Transverse colon (tissue), 4 donors: ENCODE results near the gene LIFR.

Experiments used
- EP300 ChIP-seq: sonication (generic); formaldehyde crosslinking; IDR thresholded peaks from one replicate; pipeline ENCODE4 v1.6.1; 2017; ENCODE audit warnings: antibody characterized with exemption, low read depth
- POLR2A ChIP-seq: fragments of 450-650 bp; IDR thresholded peaks from one replicate; pipeline ENCODE4 v1.6.1; 2016; ENCODE audit warnings: antibody characterized with exemption, mild to moderate bottlenecking, moderate library complexity
- POLR2AphosphoS5 ChIP-seq, 3 donors: sonication (generic); formaldehyde crosslinking; IDR thresholded peaks; one replicate each; pipeline ENCODE4 v1.6.1; 2016; ENCODE audit warnings: antibody characterized with exemption in 3 of 3
- TF ChIP-seq, protein P1 (sequence below), 5 experiments: fragments of 200-600 bp in 3 of 5; fragments of 450-650 bp in 2 of 5; sonication (generic) in 3 of 5; IDR thresholded peaks; 1 replicate in 2 of 5; 2 replicates in 3 of 5; pipeline ENCODE4 v1.5.1; 2016 to 2017; ENCODE audit warnings: antibody characterized with exemption in 5 of 5, inconsistent platforms in 3 of 5, mild to moderate bottlenecking in 2 of 5, moderate library complexity in 1 of 5

DNA sequence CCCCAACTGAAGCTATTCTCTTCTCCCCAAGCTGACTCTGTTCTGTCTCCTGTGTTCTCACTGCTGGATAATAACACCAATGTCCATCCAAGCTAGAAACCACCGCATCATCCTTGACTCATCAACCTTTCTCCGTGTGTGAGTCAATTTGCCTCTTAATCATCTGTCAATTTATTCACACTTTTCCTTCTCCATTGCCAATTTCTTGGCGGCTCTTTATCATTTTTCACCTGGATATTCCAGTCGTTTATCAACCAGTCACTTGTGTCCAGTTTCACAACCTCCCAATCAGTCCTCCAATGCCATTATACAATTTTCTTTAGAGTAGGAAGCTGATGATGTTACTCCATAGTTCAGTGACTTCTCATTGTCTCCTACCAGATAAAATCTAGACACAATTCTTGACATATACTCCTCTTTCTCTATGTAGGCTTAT lies 45.4 kb upstream of the LIFR start:
- no peak for TF ChIP-seq POLR2A
- TF ChIP-seq EP300: no peak
- TF ChIP-seq, protein P1, sequence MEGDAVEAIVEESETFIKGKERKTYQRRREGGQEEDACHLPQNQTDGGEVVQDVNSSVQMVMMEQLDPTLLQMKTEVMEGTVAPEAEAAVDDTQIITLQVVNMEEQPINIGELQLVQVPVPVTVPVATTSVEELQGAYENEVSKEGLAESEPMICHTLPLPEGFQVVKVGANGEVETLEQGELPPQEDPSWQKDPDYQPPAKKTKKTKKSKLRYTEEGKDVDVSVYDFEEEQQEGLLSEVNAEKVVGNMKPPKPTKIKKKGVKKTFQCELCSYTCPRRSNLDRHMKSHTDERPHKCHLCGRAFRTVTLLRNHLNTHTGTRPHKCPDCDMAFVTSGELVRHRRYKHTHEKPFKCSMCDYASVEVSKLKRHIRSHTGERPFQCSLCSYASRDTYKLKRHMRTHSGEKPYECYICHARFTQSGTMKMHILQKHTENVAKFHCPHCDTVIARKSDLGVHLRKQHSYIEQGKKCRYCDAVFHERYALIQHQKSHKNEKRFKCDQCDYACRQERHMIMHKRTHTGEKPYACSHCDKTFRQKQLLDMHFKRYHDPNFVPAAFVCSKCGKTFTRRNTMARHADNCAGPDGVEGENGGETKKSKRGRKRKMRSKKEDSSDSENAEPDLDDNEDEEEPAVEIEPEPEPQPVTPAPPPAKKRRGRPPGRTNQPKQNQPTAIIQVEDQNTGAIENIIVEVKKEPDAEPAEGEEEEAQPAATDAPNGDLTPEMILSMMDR (IDR thresholded peaks at IDR 0.05): no peak
- no peak for TF ChIP-seq POLR2AphosphoS5 (IDR thresholded peaks at IDR 0.05)
